ENCODE results near the gene HES4. TPM values are rescaled to one million over a fixed set of nuclear protein-coding genes. Genes with fewer than 3 reads are reported as not detected.

Gene HES4
- total and polyA plus RNA-seq, 2 of the 13 experiments (the other 11 are each of a cell fraction or from before 2014, with no cell fraction given): 8.8 to 10.6 TPM

DNA sequence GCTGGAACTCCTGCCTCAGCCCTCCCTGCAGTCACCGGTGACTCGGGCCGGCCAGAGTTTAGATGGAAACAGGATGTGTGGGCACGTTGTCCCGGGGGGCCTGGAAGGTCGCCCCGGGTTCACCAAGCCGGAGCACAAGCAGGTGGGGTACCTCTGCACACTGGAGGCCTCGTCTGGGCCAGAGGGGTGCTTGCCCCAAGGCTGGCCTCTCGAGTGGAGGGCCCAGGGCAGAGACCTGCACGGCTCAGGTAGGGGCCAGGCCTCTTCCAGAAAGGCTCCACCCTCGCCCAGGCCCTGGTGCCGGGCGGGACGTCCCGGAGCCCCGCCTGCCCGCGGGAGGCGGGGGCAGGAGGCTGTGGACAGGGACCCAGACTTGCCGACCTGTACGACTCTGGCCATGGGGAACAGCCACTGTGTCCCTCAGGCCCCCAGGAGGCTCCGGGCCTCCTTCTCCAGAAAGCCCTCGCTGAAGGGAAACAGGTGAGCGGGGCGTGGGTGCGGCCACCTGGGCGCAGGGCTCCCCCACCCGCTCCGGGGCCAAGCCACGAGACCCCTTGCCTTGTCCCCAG lies 33.7 kb downstream of the HES4 start, which contains the start of gene PLEKHN1 (continued):
- TF ChIP-seq, protein P1, sequence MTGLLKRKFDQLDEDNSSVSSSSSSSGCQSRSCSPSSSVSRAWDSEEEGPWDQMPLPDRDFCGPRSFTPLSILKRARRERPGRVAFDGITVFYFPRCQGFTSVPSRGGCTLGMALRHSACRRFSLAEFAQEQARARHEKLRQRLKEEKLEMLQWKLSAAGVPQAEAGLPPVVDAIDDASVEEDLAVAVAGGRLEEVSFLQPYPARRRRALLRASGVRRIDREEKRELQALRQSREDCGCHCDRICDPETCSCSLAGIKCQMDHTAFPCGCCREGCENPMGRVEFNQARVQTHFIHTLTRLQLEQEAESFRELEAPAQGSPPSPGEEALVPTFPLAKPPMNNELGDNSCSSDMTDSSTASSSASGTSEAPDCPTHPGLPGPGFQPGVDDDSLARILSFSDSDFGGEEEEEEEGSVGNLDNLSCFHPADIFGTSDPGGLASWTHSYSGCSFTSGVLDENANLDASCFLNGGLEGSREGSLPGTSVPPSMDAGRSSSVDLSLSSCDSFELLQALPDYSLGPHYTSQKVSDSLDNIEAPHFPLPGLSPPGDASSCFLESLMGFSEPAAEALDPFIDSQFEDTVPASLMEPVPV (CRISPR knock-in tag; IDR thresholded peaks at IDR 0.05): peak; percentile 93; the same call in 1 of the 2 replicates
- TF ChIP-seq, protein P2, sequence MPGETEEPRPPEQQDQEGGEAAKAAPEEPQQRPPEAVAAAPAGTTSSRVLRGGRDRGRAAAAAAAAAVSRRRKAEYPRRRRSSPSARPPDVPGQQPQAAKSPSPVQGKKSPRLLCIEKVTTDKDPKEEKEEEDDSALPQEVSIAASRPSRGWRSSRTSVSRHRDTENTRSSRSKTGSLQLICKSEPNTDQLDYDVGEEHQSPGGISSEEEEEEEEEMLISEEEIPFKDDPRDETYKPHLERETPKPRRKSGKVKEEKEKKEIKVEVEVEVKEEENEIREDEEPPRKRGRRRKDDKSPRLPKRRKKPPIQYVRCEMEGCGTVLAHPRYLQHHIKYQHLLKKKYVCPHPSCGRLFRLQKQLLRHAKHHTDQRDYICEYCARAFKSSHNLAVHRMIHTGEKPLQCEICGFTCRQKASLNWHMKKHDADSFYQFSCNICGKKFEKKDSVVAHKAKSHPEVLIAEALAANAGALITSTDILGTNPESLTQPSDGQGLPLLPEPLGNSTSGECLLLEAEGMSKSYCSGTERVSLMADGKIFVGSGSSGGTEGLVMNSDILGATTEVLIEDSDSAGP (CRISPR knock-in tag; IDR thresholded peaks at IDR 0.05; ENCODE audit: borderline replicate concordance): peak; percentile 52; the same call in 1 of the 2 replicates
- TF ChIP-seq SRSF9 (IDR thresholded peaks at IDR 0.05; ENCODE audit: borderline replicate concordance, insufficient read depth, low read depth, low read length, poor library complexity, severe bottlenecking) (no peak), ZNF335 (CRISPR knock-in tag; IDR thresholded peaks at IDR 0.05) (no peak), NKX3-1 (CRISPR knock-in tag; IDR thresholded peaks at IDR 0.05) (0 out of 2 replicates have a peak, but pooled peaks have one; percentile 11), RXRA (CRISPR knock-in tag; IDR thresholded peaks at IDR 0.05) (peak; percentile 42; the same call in 1 of the 2 replicates), ZNF333 (CRISPR knock-in tag; IDR thresholded peaks at IDR 0.05; ENCODE audit: borderline replicate concordance) (no peak), ZNF616 (CRISPR knock-in tag; IDR thresholded peaks at IDR 0.05; ENCODE audit: low read depth) (no peak), ZNF263 (CRISPR knock-in tag; IDR thresholded peaks at IDR 0.05) (no peak), ZFX (CRISPR knock-in tag; IDR thresholded peaks at IDR 0.05; ENCODE audit: low read depth) (no peak)
- TF ChIP-seq, protein P3, sequence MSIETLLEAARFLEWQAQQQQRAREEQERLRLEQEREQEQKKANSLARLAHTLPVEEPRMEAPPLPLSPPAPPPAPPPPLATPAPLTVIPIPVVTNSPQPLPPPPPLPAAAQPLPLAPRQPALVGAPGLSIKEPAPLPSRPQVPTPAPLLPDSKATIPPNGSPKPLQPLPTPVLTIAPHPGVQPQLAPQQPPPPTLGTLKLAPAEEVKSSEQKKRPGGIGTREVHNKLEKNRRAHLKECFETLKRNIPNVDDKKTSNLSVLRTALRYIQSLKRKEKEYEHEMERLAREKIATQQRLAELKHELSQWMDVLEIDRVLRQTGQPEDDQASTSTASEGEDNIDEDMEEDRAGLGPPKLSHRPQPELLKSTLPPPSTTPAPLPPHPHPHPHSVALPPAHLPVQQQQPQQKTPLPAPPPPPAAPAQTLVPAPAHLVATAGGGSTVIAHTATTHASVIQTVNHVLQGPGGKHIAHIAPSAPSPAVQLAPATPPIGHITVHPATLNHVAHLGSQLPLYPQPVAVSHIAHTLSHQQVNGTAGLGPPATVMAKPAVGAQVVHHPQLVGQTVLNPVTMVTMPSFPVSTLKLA (IDR thresholded peaks at IDR 0.05): no peak
- TF ChIP-seq, protein P4, sequence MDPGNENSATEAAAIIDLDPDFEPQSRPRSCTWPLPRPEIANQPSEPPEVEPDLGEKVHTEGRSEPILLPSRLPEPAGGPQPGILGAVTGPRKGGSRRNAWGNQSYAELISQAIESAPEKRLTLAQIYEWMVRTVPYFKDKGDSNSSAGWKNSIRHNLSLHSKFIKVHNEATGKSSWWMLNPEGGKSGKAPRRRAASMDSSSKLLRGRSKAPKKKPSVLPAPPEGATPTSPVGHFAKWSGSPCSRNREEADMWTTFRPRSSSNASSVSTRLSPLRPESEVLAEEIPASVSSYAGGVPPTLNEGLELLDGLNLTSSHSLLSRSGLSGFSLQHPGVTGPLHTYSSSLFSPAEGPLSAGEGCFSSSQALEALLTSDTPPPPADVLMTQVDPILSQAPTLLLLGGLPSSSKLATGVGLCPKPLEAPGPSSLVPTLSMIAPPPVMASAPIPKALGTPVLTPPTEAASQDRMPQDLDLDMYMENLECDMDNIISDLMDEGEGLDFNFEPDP (CRISPR knock-in tag; conservative IDR thresholded peaks at IDR 0.05): no peak
- TF ChIP-seq, protein P5, sequence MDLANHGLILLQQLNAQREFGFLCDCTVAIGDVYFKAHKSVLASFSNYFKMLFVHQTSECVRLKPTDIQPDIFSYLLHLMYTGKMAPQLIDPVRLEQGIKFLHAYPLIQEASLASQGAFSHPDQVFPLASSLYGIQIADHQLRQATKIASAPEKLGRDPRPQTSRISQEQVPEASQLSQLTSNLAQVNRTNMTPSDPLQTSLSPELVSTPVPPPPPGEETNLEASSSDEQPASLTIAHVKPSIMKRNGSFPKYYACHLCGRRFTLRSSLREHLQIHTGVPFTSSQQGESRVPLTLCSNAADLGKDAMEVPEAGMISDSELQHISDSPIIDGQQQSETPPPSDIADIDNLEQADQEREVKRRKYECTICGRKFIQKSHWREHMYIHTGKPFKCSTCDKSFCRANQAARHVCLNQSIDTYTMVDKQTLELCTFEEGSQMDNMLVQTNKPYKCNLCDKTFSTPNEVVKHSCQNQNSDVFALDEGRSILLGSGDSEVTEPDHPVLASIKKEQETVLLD (CRISPR knock-in tag; IDR thresholded peaks at IDR 0.05; ENCODE audit: low read depth): no peak
- TF ChIP-seq, protein P6, sequence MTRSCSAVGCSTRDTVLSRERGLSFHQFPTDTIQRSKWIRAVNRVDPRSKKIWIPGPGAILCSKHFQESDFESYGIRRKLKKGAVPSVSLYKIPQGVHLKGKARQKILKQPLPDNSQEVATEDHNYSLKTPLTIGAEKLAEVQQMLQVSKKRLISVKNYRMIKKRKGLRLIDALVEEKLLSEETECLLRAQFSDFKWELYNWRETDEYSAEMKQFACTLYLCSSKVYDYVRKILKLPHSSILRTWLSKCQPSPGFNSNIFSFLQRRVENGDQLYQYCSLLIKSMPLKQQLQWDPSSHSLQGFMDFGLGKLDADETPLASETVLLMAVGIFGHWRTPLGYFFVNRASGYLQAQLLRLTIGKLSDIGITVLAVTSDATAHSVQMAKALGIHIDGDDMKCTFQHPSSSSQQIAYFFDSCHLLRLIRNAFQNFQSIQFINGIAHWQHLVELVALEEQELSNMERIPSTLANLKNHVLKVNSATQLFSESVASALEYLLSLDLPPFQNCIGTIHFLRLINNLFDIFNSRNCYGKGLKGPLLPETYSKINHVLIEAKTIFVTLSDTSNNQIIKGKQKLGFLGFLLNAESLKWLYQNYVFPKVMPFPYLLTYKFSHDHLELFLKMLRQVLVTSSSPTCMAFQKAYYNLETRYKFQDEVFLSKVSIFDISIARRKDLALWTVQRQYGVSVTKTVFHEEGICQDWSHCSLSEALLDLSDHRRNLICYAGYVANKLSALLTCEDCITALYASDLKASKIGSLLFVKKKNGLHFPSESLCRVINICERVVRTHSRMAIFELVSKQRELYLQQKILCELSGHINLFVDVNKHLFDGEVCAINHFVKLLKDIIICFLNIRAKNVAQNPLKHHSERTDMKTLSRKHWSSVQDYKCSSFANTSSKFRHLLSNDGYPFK (CRISPR knock-in tag; IDR thresholded peaks at IDR 0.05; ENCODE audit: borderline replicate concordance): peak; percentile 63; the same call in 1 of the 2 replicates

Data from HepG2 (cell line).